Measurements from ENCODE around the gene FALEC. TPM values are rescaled to one million over a fixed set of nuclear protein-coding genes. Genes with fewer than 3 reads are reported as not detected.

FALEC gene
- total RNA-seq, 1 donor from 2014 or later: 1.9 TPM

GRCh38 chr1:150529017-150529416, 13.5 kb downstream of the FALEC start:
- H3K27ac Mint-ChIP-seq: peak overlapping the region; percentile 21
- TF ChIP-seq, protein P1, sequence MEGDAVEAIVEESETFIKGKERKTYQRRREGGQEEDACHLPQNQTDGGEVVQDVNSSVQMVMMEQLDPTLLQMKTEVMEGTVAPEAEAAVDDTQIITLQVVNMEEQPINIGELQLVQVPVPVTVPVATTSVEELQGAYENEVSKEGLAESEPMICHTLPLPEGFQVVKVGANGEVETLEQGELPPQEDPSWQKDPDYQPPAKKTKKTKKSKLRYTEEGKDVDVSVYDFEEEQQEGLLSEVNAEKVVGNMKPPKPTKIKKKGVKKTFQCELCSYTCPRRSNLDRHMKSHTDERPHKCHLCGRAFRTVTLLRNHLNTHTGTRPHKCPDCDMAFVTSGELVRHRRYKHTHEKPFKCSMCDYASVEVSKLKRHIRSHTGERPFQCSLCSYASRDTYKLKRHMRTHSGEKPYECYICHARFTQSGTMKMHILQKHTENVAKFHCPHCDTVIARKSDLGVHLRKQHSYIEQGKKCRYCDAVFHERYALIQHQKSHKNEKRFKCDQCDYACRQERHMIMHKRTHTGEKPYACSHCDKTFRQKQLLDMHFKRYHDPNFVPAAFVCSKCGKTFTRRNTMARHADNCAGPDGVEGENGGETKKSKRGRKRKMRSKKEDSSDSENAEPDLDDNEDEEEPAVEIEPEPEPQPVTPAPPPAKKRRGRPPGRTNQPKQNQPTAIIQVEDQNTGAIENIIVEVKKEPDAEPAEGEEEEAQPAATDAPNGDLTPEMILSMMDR (IDR thresholded peaks at IDR 0.05; ENCODE audit: unreplicated experiment): no peak
- DNase-seq (ENCODE audit: low spot score in 2 of 2, unreplicated experiment in 2 of 2): no peak
- H3K4me3 Mint-ChIP-seq: no peak overlapping the region
- H3K36me3 Mint-ChIP-seq: no peaks in the 10 kb centered on the region
- peaks cover 7% of the 10 kb centered on the region for H3K4me1 Mint-ChIP-seq
- no peaks in the 10 kb centered on the region for H3K27me3 Mint-ChIP-seq (ENCODE audit: low read depth)
- H3K9me3 Mint-ChIP-seq: no peaks in the 10 kb centered on the region

GRCh38 chr1:150530491-150531159, 15.1 kb downstream of the FALEC start:
- DNase-seq (ENCODE audit: low spot score in 2 of 2, unreplicated experiment in 2 of 2): no peak
- TF ChIP-seq, protein P1 (IDR thresholded peaks at IDR 0.05; ENCODE audit: unreplicated experiment): no peak
- Mint-ChIP-seq H3K36me3 (no peaks in the 10 kb centered on the region), H3K9me3 (no peaks in the 10 kb centered on the region), H3K27me3 (ENCODE audit: low read depth) (no peaks in the 10 kb centered on the region), H3K27ac (no peak overlapping the region), H3K4me3 (no peak overlapping the region), H3K4me1 (peaks cover 7% of the 10 kb centered on the region)

DNA sequence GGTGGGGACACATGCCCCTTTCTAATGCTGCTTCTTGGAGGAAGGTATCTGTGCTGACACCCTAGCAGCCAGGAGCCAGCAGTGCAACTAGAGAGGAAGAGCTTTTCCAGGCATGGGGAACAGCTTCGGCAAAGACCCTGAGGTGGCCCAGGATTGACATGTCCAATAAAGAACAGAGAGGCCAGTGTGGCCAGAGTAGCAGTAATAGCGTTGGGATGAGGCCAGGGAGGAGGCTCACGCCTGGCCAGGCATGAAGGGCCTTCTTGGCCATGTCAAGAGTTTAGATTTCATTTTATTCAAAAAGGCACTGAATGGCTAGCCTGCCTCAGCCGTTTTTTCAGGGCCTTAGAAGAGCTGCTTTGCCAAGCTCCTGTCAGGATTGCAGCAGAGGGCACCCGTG, 17.3 kb downstream of the FALEC start:
- peaks cover 14% of the 10 kb centered on the region for H3K4me1 Mint-ChIP-seq
- H3K27ac Mint-ChIP-seq: peak overlapping the region; percentile 44
- TF ChIP-seq, protein P1 (IDR thresholded peaks at IDR 0.05; ENCODE audit: unreplicated experiment): peak; percentile 5
- no peaks in the 10 kb centered on the region for H3K36me3 Mint-ChIP-seq
- no peaks in the 10 kb centered on the region for H3K9me3 Mint-ChIP-seq
- no peak for DNase-seq (ENCODE audit: low spot score in 2 of 2, unreplicated experiment in 2 of 2)
- no peaks in the 10 kb centered on the region for H3K27me3 Mint-ChIP-seq (ENCODE audit: low read depth)
- no peak overlapping the region for H3K4me3 Mint-ChIP-seq

- Mint-ChIP-seq H3K4me3 (no peak overlapping the region), H3K36me3 (no peaks in the 10 kb centered on the region), H3K27ac (no peak overlapping the region), H3K4me1 (peaks cover 24% of the 10 kb centered on the region), H3K27me3 (ENCODE audit: low read depth) (no peaks in the 10 kb centered on the region), H3K9me3 (no peaks in the 10 kb centered on the region)
- TF ChIP-seq, protein P1 (IDR thresholded peaks at IDR 0.05; ENCODE audit: unreplicated experiment): no peak
- DNase-seq (ENCODE audit: low spot score in 2 of 2, unreplicated experiment in 2 of 2): no peak
Observed at GRCh38 chr1:150534002-150534401, 18.4 kb downstream of the FALEC start.

GRCh38 chr1:150535511-150536287, 20.1 kb downstream of the FALEC start:
- TF ChIP-seq, protein P1 (IDR thresholded peaks at IDR 0.05; ENCODE audit: unreplicated experiment): no peak
- peaks cover 24% of the 10 kb centered on the region for H3K4me1 Mint-ChIP-seq
- no peak for DNase-seq (ENCODE audit: low spot score in 2 of 2, unreplicated experiment in 2 of 2)
- H3K9me3 Mint-ChIP-seq: no peaks in the 10 kb centered on the region
- H3K27me3 Mint-ChIP-seq (ENCODE audit: low read depth): no peaks in the 10 kb centered on the region
- H3K36me3 Mint-ChIP-seq: no peaks in the 10 kb centered on the region
- peak overlapping the region; percentile 22 for H3K27ac Mint-ChIP-seq
- H3K4me3 Mint-ChIP-seq: no peak overlapping the region
